Stomach (tissue), 9 donors: ENCODE measurements around the gene RNU7-1. TPM values are rescaled to one million over a fixed set of nuclear protein-coding genes. Genes with fewer than 3 reads are reported as not detected.

ENCODE experiments used
- DNase-seq, 2 donors: peaks; one replicate each; pipeline versions ENCODE4 v3.0.0 to v3.0.0-alpha.2; 2013 to 2019
- H3K27ac ChIP-seq, 5 donors: fragments of 200-600 bp in 4 of 5; sonication (generic) in 4 of 5; one replicate each; pipeline ENCODE4 v1.5.1; 2013 to 2019; ENCODE audit warnings: mild to moderate bottlenecking in 1 of 5, moderate library complexity in 1 of 5
- H3K27me3 ChIP-seq, 3 donors: fragments of 200-600 bp; sonication (generic); one replicate each; pipeline ENCODE4 v1.5.1; 2017 to 2019; ENCODE audit warnings: mixed run types in 1 of 3
- H3K36me3 ChIP-seq, 4 donors: fragments of 200-600 bp; sonication (generic); 1 replicate in 3 of 4; 2 replicates in 1 of 4; pipeline ENCODE4 v1.5.1; 2016 to 2019
- H3K4me1 ChIP-seq, 4 donors: fragments of 200-600 bp; sonication (generic); one replicate each; pipeline ENCODE4 v1.5.1; 2016 to 2019
- H3K4me3 ChIP-seq, 4 donors: fragments of 200-600 bp; sonication (generic) in 3 of 4; one replicate each; pipeline ENCODE4 v1.5.1; 2016 to 2019; ENCODE audit warnings: mild to moderate bottlenecking in 1 of 4
- H3K9me3 ChIP-seq, 4 donors: fragments of 200-600 bp; sonication (generic); one replicate each; pipeline ENCODE4 v1.5.1; 2016 to 2019
- CTCF ChIP-seq, 7 experiments: fragments of 450-650 bp in 4 of 7; fragments of 200-600 bp in 3 of 7; sonication (generic) in 3 of 7; IDR thresholded peaks; one replicate each; pipeline ENCODE4 v1.5.1; 2016 to 2019; ENCODE audit warnings: antibody characterized with exemption in 7 of 7, control low read depth in 2 of 7, mild to moderate bottlenecking in 1 of 7
- EP300 ChIP-seq: sonication (generic); formaldehyde crosslinking; IDR thresholded peaks from one replicate; pipeline ENCODE4 v1.6.1; 2017; ENCODE audit warnings: antibody characterized with exemption
- POLR2A ChIP-seq, 4 donors: fragments of 450-650 bp; IDR thresholded peaks; one replicate each; pipeline ENCODE4 v1.6.1; 2016; ENCODE audit warnings: antibody characterized with exemption in 4 of 4, control low read depth in 2 of 4, mild to moderate bottlenecking in 1 of 4, moderate library complexity in 1 of 4
- POLR2AphosphoS5 ChIP-seq, 3 donors: sonication (generic); formaldehyde crosslinking; IDR thresholded peaks; one replicate each; pipeline ENCODE4 v1.6.1; 2016; ENCODE audit warnings: antibody characterized with exemption in 3 of 3
- WGBS, 5 donors: extraction: QIAGEN DNeasy Blood & Tissue Kit in 3 of 5; methylation state at CpG; one replicate each; pipeline versions ENCODE4 v1.1.5 to v1.1.7; 2013 to 2018; 5-methylcytosine and 5-hydroxymethylcytosine counted together
- intact Hi-C: fragments of 100-400 bp; cut with DNase I; formaldehyde crosslinking; loops from one replicate; pipeline ENCODE4 v1.15.1; 2023; ENCODE audit warnings: low total_unique reads
- polyA plus RNA-seq, 3 donors: library from polyadenylated mRNA; stranded (reverse); fragments of 200-250 nt; gene quantifications; one replicate each; pipeline ENCODE4 v1.2.3, GENCODE V29; 2013
- total RNA-seq, 5 donors: library from RNA; depleted of rRNA; stranded (reverse); fragments of >200 nt; gene quantifications; one replicate each; pipeline versions ENCODE4 v1.1.0 to v1.2.3, GENCODE V29; 2014 to 2016
- donor health status: healthy with polysubstance abuse.
- donor health status: Bipolar disorder and iron deficiency.
- donor health status: healthy.

RNU7-1 gene
- total and polyA plus RNA-seq, 8 donors = not detected

- H3K36me3 ChIP-seq = peaks cover 48 to 63% (median 52%) of the 10 kb centered on the region in 4 donors
- WGBS, 5 donors = 0 to 1% (median 1%) methylated on average over 17 to 31 of the region's 31 CpGs
- DNase-seq = no peak
Measured at GRCh38 chr12:6970096-6970527, 26.5 kb downstream of the RNU7-1 start.

GRCh38 chr12:6974180-6974579 lies 30.6 kb downstream of the RNU7-1 start:
- intact Hi-C loops = no loop called here

More at GRCh38 chr12:6970096-6970527, 26.5 kb downstream of the RNU7-1 start:
- Histone ChIP-seq H3K4me1 (peaks cover 40 to 71% (median 60%) of the 10 kb centered on the region in 4 donors), H3K4me3 (peak overlapping the region; percentile 69 to 93 (median 85)), H3K27me3 (no peaks in the 10 kb centered on the region), H3K27ac (peak overlapping the region; percentile 94 to 97 (median 95)), H3K9me3 (no peaks in the 10 kb centered on the region)
- no peak for TF ChIP-seq EP300
- no peak for TF ChIP-seq POLR2AphosphoS5 (IDR thresholded peaks at IDR 0.05)
- TF ChIP-seq POLR2A (IDR thresholded peaks at IDR 0.05) = no peak
- no peak for TF ChIP-seq CTCF (IDR thresholded peaks at IDR 0.05)
- intact Hi-C loops = no loop called here

GRCh38 chr12:6975297-6976032 lies 31.8 kb downstream of the RNU7-1 start:
- WGBS, 5 donors = 70 to 91% (median 87%) methylated on average over 2 of the region's 2 CpGs
- DNase-seq = no peak
- intact Hi-C loops = loop anchor here (5.0 kb wide), 1 partner anchor 37 kb away; no protein-coding TSS in a partner anchor

More at GRCh38 chr12:6974180-6974579, 30.6 kb downstream of the RNU7-1 start:
- no peak for TF ChIP-seq CTCF (IDR thresholded peaks at IDR 0.05)
- no peak for TF ChIP-seq POLR2A (IDR thresholded peaks at IDR 0.05)
- no peak for TF ChIP-seq EP300
- TF ChIP-seq POLR2AphosphoS5 (IDR thresholded peaks at IDR 0.05) = no peak
- Histone ChIP-seq H3K4me1 (peaks cover 18 to 48% (median 37%) of the 10 kb centered on the region in 4 donors), H3K36me3 (peaks cover 47 to 63% (median 55%) of the 10 kb centered on the region in 4 donors), H3K9me3 (no peaks in the 10 kb centered on the region), H3K27ac (no peak overlapping the region), H3K4me3 (no peak overlapping the region), H3K27me3 (no peaks in the 10 kb centered on the region)
- 84 to 91% (median 89%) methylated on average over 6 of the region's 6 CpGs for WGBS, 5 donors
- no peak for DNase-seq

More at GRCh38 chr12:6975297-6976032, 31.8 kb downstream of the RNU7-1 start:
- Histone ChIP-seq H3K27me3 (no peaks in the 10 kb centered on the region), H3K36me3 (peaks cover 54 to 75% (median 68%) of the 10 kb centered on the region in 4 donors), H3K27ac (no peak overlapping the region), H3K4me1 (peaks cover 19 to 47% (median 38%) of the 10 kb centered on the region in 4 donors), H3K4me3 (no peak overlapping the region), H3K9me3 (no peaks in the 10 kb centered on the region)
- TF ChIP-seq POLR2AphosphoS5 (IDR thresholded peaks at IDR 0.05) = no peak
- no peak for TF ChIP-seq EP300
- TF ChIP-seq POLR2A (IDR thresholded peaks at IDR 0.05) = no peak
- no peak for TF ChIP-seq CTCF (IDR thresholded peaks at IDR 0.05)
